ENCODE results near the gene NLGN4Y.

DNA sequence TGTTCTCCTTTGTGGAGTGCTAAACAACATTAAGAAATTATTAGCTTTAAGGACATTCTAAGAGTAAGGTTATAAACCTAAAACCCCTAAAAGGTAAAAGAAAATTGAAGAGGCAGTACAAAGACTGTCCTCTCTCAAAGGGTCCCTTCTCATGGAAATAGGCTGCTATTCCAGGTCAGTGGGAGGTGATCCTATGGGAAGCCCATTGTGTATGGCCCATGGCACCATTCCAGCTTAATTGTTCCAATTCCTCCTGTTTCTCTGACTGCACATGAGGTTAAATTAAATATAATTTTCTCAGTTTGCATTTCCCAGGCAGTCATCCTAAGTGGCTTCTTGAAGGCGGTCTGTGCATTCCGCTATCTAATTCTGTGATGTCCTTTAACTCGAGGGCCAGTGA is 57.0 kb downstream of the NLGN4Y start:
- TF ChIP-seq, protein P1, sequence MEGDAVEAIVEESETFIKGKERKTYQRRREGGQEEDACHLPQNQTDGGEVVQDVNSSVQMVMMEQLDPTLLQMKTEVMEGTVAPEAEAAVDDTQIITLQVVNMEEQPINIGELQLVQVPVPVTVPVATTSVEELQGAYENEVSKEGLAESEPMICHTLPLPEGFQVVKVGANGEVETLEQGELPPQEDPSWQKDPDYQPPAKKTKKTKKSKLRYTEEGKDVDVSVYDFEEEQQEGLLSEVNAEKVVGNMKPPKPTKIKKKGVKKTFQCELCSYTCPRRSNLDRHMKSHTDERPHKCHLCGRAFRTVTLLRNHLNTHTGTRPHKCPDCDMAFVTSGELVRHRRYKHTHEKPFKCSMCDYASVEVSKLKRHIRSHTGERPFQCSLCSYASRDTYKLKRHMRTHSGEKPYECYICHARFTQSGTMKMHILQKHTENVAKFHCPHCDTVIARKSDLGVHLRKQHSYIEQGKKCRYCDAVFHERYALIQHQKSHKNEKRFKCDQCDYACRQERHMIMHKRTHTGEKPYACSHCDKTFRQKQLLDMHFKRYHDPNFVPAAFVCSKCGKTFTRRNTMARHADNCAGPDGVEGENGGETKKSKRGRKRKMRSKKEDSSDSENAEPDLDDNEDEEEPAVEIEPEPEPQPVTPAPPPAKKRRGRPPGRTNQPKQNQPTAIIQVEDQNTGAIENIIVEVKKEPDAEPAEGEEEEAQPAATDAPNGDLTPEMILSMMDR (IDR thresholded peaks at IDR 0.05; ENCODE audit: low read depth, low read length, missing input control), result no peak
- TF ChIP-seq ZBTB33 (IDR thresholded peaks at IDR 0.05), result no peak
- no peak for TF ChIP-seq YY1 (IDR thresholded peaks at IDR 0.05)
- no peak for TF ChIP-seq REST (IDR thresholded peaks at IDR 0.05)
- TF ChIP-seq RAD21 (IDR thresholded peaks at IDR 0.05), result no peak
- TF ChIP-seq RXRA (IDR thresholded peaks at IDR 0.05), result no peak

Measured in liver (tissue), 3 donors.